PC-3 (cell line): ENCODE data around the gene UTP3. TPM values are rescaled to one million over a fixed set of nuclear protein-coding genes. Genes with fewer than 3 reads are reported as not detected.

Experiments used
- ATAC-seq: fragments of 200-7000 bp; cut with Tn5 transposase; 2 replicates; pipeline ENCODE4 v1.9.1; 2020; ENCODE audit warnings: mild to moderate bottlenecking, moderate library complexity
- BruUV-seq: library from RNA; stranded (reverse); fragments of 400-500 nt; replicated peaks from 2 replicates; lab custom pipeline; 2021; lab: Mats Ljungman, UMichigan
- CTCF ChIA-PET: fragments of 300-600 bp; sonication (Branson Sonifier 250); formaldehyde crosslinking; loops from one replicate; lab custom pipeline; 2022; ENCODE audit warnings: antibody characterized with exemption; lab: Charles Lee
- POLR2A ChIA-PET: fragments of 300-600 bp; sonication (Branson Sonifier 250); formaldehyde crosslinking; loops from one replicate; lab custom pipeline; 2022; ENCODE audit warnings: antibody characterized with exemption; ENCODE audit not compliant: unreplicated experiment; lab: Charles Lee
- DNase-seq: peaks from one replicate; pipeline ENCODE4 v3.0.0-alpha.2; 2015
- H2AFZ ChIP-seq: fragments of 300-600 bp; sonication (generic); 2 replicates; pipeline ENCODE4 v1.6.0; 2016; ENCODE audit warnings: antibody characterized with exemption, low read length
- H3F3A ChIP-seq: fragments of 300-600 bp; sonication (generic); one replicate; pipeline ENCODE4 v1.6.0; 2017; ENCODE audit warnings: antibody characterized with exemption, low read length, control low read depth, mild to moderate bottlenecking; ENCODE audit not compliant: unreplicated experiment
- H3K27ac ChIP-seq: fragments of 300-600 bp; sonication (generic); 2 replicates; pipeline ENCODE4 v1.5.1; 2016; ENCODE audit warnings: mild to moderate bottlenecking, low read length
- H3K27me3 ChIP-seq: fragments of 300-600 bp; sonication (generic); 2 replicates; pipeline ENCODE4 v1.6.1; 2016; ENCODE audit warnings: low read length, mixed read lengths
- H3K36me3 ChIP-seq: fragments of 300-600 bp; sonication (generic); 2 replicates; pipeline ENCODE4 v1.6.1; 2016; ENCODE audit warnings: low read depth, mixed run types, low read length, mixed read lengths
- H3K4me1 ChIP-seq: fragments of 300-600 bp; sonication (generic); 2 replicates; pipeline ENCODE4 v1.5.1; 2016; ENCODE audit warnings: low read length; ENCODE audit not compliant: insufficient read depth
- H3K4me2 ChIP-seq: fragments of 300-600 bp; sonication (generic); 2 replicates; pipeline ENCODE4 v1.6.0; 2016; ENCODE audit warnings: low read length
- H3K4me3 ChIP-seq: fragments of 300-600 bp; sonication (generic); 2 replicates; pipeline ENCODE4 v1.5.1; 2016; ENCODE audit warnings: mild to moderate bottlenecking, low read length, mixed read lengths
- H3K79me2 ChIP-seq: fragments of 300-600 bp; sonication (generic); 2 replicates; pipeline ENCODE4 v1.6.1; 2017; ENCODE audit warnings: low read length, mixed read lengths
- H3K9ac ChIP-seq: fragments of 300-600 bp; sonication (generic); 2 replicates; pipeline ENCODE4 v1.6.0; 2016; ENCODE audit warnings: mild to moderate bottlenecking, low read length
- H3K9me2 ChIP-seq: fragments of 300-600 bp; sonication (generic); replicated peaks from 2 replicates; pipeline ENCODE4 v1.6.1; 2016; ENCODE audit warnings: mixed run types, low read length, mixed read lengths
- H3K9me3 ChIP-seq: fragments of 300-600 bp; sonication (generic); 2 replicates; pipeline ENCODE4 v1.6.1; 2016; ENCODE audit warnings: low read length, mixed read lengths
- H4K20me1 ChIP-seq: fragments of 300-600 bp; sonication (generic); 2 replicates; pipeline ENCODE4 v1.6.1; 2016; ENCODE audit warnings: low read length, mixed read lengths
- CTCF ChIP-seq: fragments of 300-600 bp; sonication (generic); conservative IDR thresholded peaks from 2 replicates; pipeline ENCODE4 v1.5.1; 2017; ENCODE audit warnings: antibody characterized with exemption, low read depth, mild to moderate bottlenecking, low read length
- EZH2 ChIP-seq: fragments of 300-600 bp; sonication (generic); IDR thresholded peaks from one replicate; pipeline ENCODE4 v1.6.1; 2017; ENCODE audit warnings: antibody characterized with exemption, mild to moderate bottlenecking, low read length; ENCODE audit not compliant: unreplicated experiment
- EZH2phosphoT487 ChIP-seq: fragments of 300-600 bp; sonication (generic); IDR thresholded peaks from 2 replicates; pipeline ENCODE4 v1.6.1; 2018; ENCODE audit warnings: mild to moderate bottlenecking, antibody characterized with exemption, low read length, borderline replicate concordance
- intact Hi-C: fragments of 100-400 bp; cut with micrococcal nuclease; formaldehyde crosslinking; loops from 2 replicates; pipeline ENCODE4 v1.9.0; 2023
- total RNA-seq: library from RNA; depleted of rRNA; stranded (reverse); fragments of >200 nt; gene quantifications from 2 replicates; pipeline ENCODE4 v1.2.3, GENCODE V29; 2014; rRNA removed

Gene UTP3
- total RNA-seq, 1 experiment from 2014 or later = 27.8 TPM

- Histone ChIP-seq H3K79me2 (0 out of 2 replicates have a peak, but pooled peaks cover 5% of the 10 kb centered on the region), H3K9me2 (no peaks in the 10 kb centered on the region), H3K4me1 (peaks cover 19% of the 10 kb centered on the region), H3K27me3 (no peaks in the 10 kb centered on the region), H3K4me2 (no peak overlapping the region), H3K9ac (no peak overlapping the region), H3K27ac (no peak overlapping the region), H3F3A (no peaks in the 10 kb centered on the region), H3K9me3 (no peaks in the 10 kb centered on the region), H3K36me3 (no peaks in the 10 kb centered on the region), H2AFZ (no peak overlapping the region), H4K20me1 (no peaks in the 10 kb centered on the region), H3K4me3 (no peak overlapping the region)
- ChIA-PET POLR2A (interaction anchor here (0.6 kb wide), 1 partner anchor 256 kb away, joined by 22 read pairs; the partner anchor contains the start of gene DCK), CTCF (no interaction called here)
- TF ChIP-seq EZH2 = no peak
- no TSS peak for BruUV-seq
- ATAC-seq = no peak
- no peak for DNase-seq
- intact Hi-C loops = loop anchor here (10.0 kb wide), 3 partner anchors 67 to 97 kb away; partner anchors contain the start of gene GRSF1
Measured at GRCh38 chr4:70737409-70737808, 49.1 kb downstream of the UTP3 start.

GRCh38 chr4:70739496-70740337 lies 51.4 kb downstream of the UTP3 start:
- Histone ChIP-seq H3K4me2 (no peak overlapping the region), H3K4me1 (peaks cover 4% of the 10 kb centered on the region), H3K27me3 (no peaks in the 10 kb centered on the region), H3K36me3 (no peaks in the 10 kb centered on the region), H4K20me1 (no peaks in the 10 kb centered on the region), H3K27ac (no peak overlapping the region), H3K4me3 (no peak overlapping the region), H3K79me2 (0 out of 2 replicates have a peak, but pooled peaks cover 5% of the 10 kb centered on the region), H3K9me2 (no peaks in the 10 kb centered on the region), H2AFZ (no peak overlapping the region), H3K9ac (no peak overlapping the region), H3F3A (no peaks in the 10 kb centered on the region), H3K9me3 (no peaks in the 10 kb centered on the region)
- ATAC-seq (peak; percentile 41), DNase-seq (no peak)
- no TSS peak for BruUV-seq
- ChIA-PET CTCF (interaction anchor here (0.7 kb wide), 1 partner anchor 68 kb away, joined by 3 read pairs; no protein-coding TSS in a partner anchor), POLR2A (no interaction called here)
- intact Hi-C loops = loop anchor here (10.0 kb wide), 3 partner anchors 65 to 95 kb away; partner anchors contain the start of gene GRSF1
- TF ChIP-seq CTCF (no peak), EZH2phosphoT487 (no peak), EZH2 (no peak)

Other genes with a start within 250 kb of the UTP3 start
- 0.04 TPM in 1 of 2 replicates, not detected in the other for gene MUC7, start 216.3 kb upstream of the UTP3 start, total RNA-seq
- gene AMTN, start 170.0 kb upstream of the UTP3 start, total RNA-seq = 0.40 TPM in 1 of 2 replicates, not detected in the other
- not detected in 2 replicates for gene AMBN, start 96.3 kb upstream of the UTP3 start, total RNA-seq
- not detected in 2 replicates for gene ENAM, start 59.8 kb upstream of the UTP3 start, total RNA-seq
- gene JCHAIN, start 22.0 kb upstream of the UTP3 start, total RNA-seq = not detected in 2 replicates
- gene RUFY3, start 33.4 kb downstream of the UTP3 start, total RNA-seq = 22.1 and 25.6 TPM in 2 replicates
- 102 and 103 TPM in 2 replicates for gene GRSF1, start 151.4 kb downstream of the UTP3 start, total RNA-seq
- gene MOB1B, start 213.8 kb downstream of the UTP3 start, total RNA-seq = 11.4 and 12.6 TPM in 2 replicates